ENCODE measurements around the gene VPS8. TPM values are rescaled to one million over a fixed set of nuclear protein-coding genes. Genes with fewer than 3 reads are reported as not detected.
A peak's percentile ranks its signal among the peaks of the same experiment; 100 is the strongest.
"Not testable (repeated sequence)": the region's sequence is repeated elsewhere in the genome, so short reads cannot be mapped to it uniquely, and the experiment has no call there.

Gene VPS8
- total and polyA plus RNA-seq, 5 donors from 2014 or later: 23.4 to 73.8 (median 26.9) TPM

DNA sequence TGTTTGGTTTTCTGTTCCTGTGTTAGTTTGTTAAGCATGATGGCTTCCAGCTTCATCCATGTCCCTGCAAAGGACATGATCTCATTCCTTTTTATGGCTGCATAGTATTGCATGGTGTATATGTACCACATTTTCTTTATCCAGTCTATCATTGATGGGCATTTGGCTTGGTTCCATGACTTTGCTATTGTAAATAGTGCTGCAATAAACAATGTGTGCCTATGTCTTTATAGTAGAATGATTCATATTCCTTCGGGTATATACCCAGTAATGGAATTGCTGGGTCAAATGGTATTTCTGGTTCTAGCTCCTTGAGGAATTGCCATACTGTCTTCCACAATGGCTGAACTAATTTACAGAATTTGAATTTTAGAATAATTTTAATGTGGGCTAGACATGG, 138.8 kb downstream of the VPS8 start:
- H3K4me1 ChIP-seq (ENCODE audit: control insufficient read depth, insufficient read depth, low read length, poor library complexity, severe bottlenecking); H3K9me3 Mint-ChIP-seq; H3K27ac Mint-ChIP-seq; DNase-seq; H3K4me3 ChIP-seq (ENCODE audit: low read depth, low read length); H3K9me3 ChIP-seq (ENCODE audit: control insufficient read depth in 2 of 2, low read length in 2 of 2); H3K4me1 Mint-ChIP-seq; ATAC-seq (ENCODE audit: low read depth in 2 of 2); H3K4me3 Mint-ChIP-seq; H3K27me3 Mint-ChIP-seq; H3K27ac ChIP-seq (ENCODE audit: insufficient read depth, low read length, poor library complexity, severe bottlenecking); H3K27me3 ChIP-seq (ENCODE audit: control insufficient read depth, insufficient read depth, low read length): not testable (repeated sequence)
- peaks cover 40% of the 10 kb centered on the region for H3K36me3 Mint-ChIP-seq
- peaks cover 19% of the 10 kb centered on the region for H3K36me3 ChIP-seq (ENCODE audit: control insufficient read depth, insufficient read depth, low read length)

DNA sequence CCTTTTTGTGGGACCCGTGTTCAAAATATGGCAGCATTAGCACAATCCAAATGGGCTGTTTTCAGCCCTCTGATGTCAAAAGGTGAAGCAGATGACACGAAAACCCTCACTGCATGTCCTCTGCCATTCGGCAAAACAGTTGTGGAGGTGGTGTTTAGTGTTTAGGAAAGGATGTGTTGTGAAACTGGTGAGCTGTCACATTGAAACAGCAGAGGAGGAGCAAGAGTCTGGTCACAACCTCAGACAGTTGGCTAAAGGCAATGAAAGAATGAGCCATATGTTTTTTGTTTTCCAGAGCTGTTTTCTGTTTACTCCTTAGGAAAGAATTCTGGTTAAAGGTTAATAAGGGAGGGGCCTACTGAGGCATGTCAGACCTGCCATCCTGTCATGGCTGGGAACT, 140.7 kb downstream of the VPS8 start:
- no peaks in the 10 kb centered on the region for H3K4me1 ChIP-seq (ENCODE audit: control insufficient read depth, insufficient read depth, low read length, poor library complexity, severe bottlenecking)
- H3K9me3 ChIP-seq (ENCODE audit: control insufficient read depth in 2 of 2, low read length in 2 of 2): no peaks in the 10 kb centered on the region
- peaks cover 49% of the 10 kb centered on the region for H3K36me3 Mint-ChIP-seq
- H3K4me1 Mint-ChIP-seq: no peaks in the 10 kb centered on the region
- peak overlapping the region in 2 of 3 donors; percentile 13 to 68 for H3K27ac Mint-ChIP-seq
- no peaks in the 10 kb centered on the region for H3K27me3 ChIP-seq (ENCODE audit: control insufficient read depth, insufficient read depth, low read length)
- H3K4me3 ChIP-seq (ENCODE audit: low read depth, low read length): no peak overlapping the region
- no peak overlapping the region for H3K4me3 Mint-ChIP-seq
- H3K27me3 Mint-ChIP-seq: no peaks in the 10 kb centered on the region
- H3K27ac ChIP-seq (ENCODE audit: insufficient read depth, low read length, poor library complexity, severe bottlenecking): no peak overlapping the region
- DNase-seq: no peak
- peaks cover 26% of the 10 kb centered on the region for H3K36me3 ChIP-seq (ENCODE audit: control insufficient read depth, insufficient read depth, low read length)
- peaks cover 0 to 3% (median 0%) of the 10 kb centered on the region in 7 donors for H3K9me3 Mint-ChIP-seq
- ATAC-seq (ENCODE audit: low read depth in 2 of 2): no peak

DNA sequence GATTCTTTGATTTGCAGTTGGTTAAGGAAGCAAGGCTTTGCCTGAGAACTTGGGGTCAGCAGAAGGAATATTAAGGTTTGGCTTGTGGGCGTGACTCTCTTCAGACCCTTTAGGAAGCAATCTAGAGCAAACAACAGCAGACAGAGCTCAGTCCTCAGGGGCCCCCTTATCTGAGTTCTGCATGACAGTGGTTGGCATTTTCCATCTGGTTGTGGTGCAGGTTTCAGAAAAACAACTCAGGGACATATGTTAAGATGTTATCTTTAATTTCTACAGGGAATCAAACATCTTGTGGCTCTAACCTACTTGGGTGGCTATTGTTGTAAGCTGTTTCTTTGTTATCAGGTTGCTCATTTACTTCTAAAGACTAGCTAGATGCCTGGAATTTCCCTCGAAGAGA, 141.4 kb downstream of the VPS8 start:
- peaks cover 56% of the 10 kb centered on the region for H3K36me3 Mint-ChIP-seq

DNA sequence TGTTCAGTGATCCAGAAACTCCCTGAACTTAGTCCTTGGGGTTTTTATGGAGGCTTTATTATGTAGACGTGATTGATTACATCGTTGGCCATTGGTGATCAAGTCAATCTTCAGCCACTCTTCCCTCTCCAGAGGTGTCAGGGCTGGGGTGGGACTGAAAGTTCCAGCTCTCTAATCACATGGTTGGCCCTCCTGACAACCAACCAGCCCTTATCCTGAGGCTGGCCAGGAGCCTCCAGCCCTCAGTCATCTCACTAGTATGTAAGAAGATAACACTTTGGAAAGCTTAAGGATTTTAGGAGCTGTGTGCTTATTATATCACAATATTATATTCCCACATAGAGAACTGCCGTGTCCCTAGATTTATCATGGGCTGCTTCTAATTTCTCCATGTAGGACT, 142.3 kb downstream of the VPS8 start:
- Mint-ChIP-seq H3K36me3 (peaks cover 59% of the 10 kb centered on the region), H3K4me3 (no peak overlapping the region), H3K4me1 (no peaks in the 10 kb centered on the region), H3K27ac (peak overlapping the region in 1 of 3 donors; percentile 37), H3K27me3 (no peaks in the 10 kb centered on the region), H3K9me3 (peaks cover 0 to 3% (median 0%) of the 10 kb centered on the region in 7 donors)
- no peak for DNase-seq
- H3K9me3 ChIP-seq (ENCODE audit: control insufficient read depth in 2 of 2, low read length in 2 of 2): no peaks in the 10 kb centered on the region
- ATAC-seq (ENCODE audit: low read depth in 2 of 2): no peak
- H3K36me3 ChIP-seq (ENCODE audit: control insufficient read depth, insufficient read depth, low read length): peaks cover 40% of the 10 kb centered on the region
- no peaks in the 10 kb centered on the region for H3K27me3 ChIP-seq (ENCODE audit: control insufficient read depth, insufficient read depth, low read length)
- H3K4me1 ChIP-seq (ENCODE audit: control insufficient read depth, insufficient read depth, low read length, poor library complexity, severe bottlenecking): no peaks in the 10 kb centered on the region
- no peak overlapping the region for H3K27ac ChIP-seq (ENCODE audit: insufficient read depth, low read length, poor library complexity, severe bottlenecking)
- no peak overlapping the region for H3K4me3 ChIP-seq (ENCODE audit: low read depth, low read length)

More for the DNA sequence above, 141.4 kb downstream of the VPS8 start:
- no peak overlapping the region for H3K27ac ChIP-seq (ENCODE audit: insufficient read depth, low read length, poor library complexity, severe bottlenecking)
- Mint-ChIP-seq H3K9me3 (peaks cover 0 to 3% (median 0%) of the 10 kb centered on the region in 7 donors), H3K27me3 (no peaks in the 10 kb centered on the region), H3K27ac (peak overlapping the region in 2 of 3 donors; percentile 13 to 68), H3K4me1 (no peaks in the 10 kb centered on the region), H3K4me3 (no peak overlapping the region)
- no peaks in the 10 kb centered on the region for H3K4me1 ChIP-seq (ENCODE audit: control insufficient read depth, insufficient read depth, low read length, poor library complexity, severe bottlenecking)
- no peak overlapping the region for H3K4me3 ChIP-seq (ENCODE audit: low read depth, low read length)
- peaks cover 33% of the 10 kb centered on the region for H3K36me3 ChIP-seq (ENCODE audit: control insufficient read depth, insufficient read depth, low read length)
- no peaks in the 10 kb centered on the region for H3K9me3 ChIP-seq (ENCODE audit: control insufficient read depth in 2 of 2, low read length in 2 of 2)
- no peak for ATAC-seq (ENCODE audit: low read depth in 2 of 2)
- DNase-seq: no peak
- no peaks in the 10 kb centered on the region for H3K27me3 ChIP-seq (ENCODE audit: control insufficient read depth, insufficient read depth, low read length)

DNA sequence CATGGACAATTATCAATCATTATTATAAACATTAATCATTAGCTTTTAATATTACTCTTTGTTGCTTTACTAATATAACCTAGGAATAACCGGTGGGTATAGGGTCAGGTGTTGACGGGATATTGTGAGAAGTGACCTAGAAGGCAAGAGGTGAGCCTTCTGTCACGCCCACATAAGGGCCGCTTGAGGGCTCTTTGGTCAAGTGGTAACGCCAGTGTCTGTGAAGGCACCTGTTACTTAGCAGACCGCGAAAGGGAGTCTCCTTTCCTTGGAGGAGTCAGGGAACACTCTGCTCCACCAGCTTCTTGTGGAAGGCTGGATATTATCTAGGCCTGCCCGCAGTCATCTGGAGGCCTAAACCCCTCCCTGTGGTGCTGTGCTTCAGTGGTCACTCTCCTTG, 142.9 kb downstream of the VPS8 start:
- H3K9me3 ChIP-seq (ENCODE audit: control insufficient read depth in 2 of 2, low read length in 2 of 2); DNase-seq; ATAC-seq (ENCODE audit: low read depth in 2 of 2); H3K27me3 ChIP-seq (ENCODE audit: control insufficient read depth, insufficient read depth, low read length); H3K27me3 Mint-ChIP-seq; H3K4me3 ChIP-seq (ENCODE audit: low read depth, low read length); H3K27ac ChIP-seq (ENCODE audit: insufficient read depth, low read length, poor library complexity, severe bottlenecking); H3K9me3 Mint-ChIP-seq; H3K4me1 ChIP-seq (ENCODE audit: control insufficient read depth, insufficient read depth, low read length, poor library complexity, severe bottlenecking); H3K4me1 Mint-ChIP-seq; H3K4me3 Mint-ChIP-seq; H3K27ac Mint-ChIP-seq: not testable (repeated sequence)
- peaks cover 36% of the 10 kb centered on the region for H3K36me3 ChIP-seq (ENCODE audit: control insufficient read depth, insufficient read depth, low read length)
- H3K36me3 Mint-ChIP-seq: peaks cover 56% of the 10 kb centered on the region

DNA sequence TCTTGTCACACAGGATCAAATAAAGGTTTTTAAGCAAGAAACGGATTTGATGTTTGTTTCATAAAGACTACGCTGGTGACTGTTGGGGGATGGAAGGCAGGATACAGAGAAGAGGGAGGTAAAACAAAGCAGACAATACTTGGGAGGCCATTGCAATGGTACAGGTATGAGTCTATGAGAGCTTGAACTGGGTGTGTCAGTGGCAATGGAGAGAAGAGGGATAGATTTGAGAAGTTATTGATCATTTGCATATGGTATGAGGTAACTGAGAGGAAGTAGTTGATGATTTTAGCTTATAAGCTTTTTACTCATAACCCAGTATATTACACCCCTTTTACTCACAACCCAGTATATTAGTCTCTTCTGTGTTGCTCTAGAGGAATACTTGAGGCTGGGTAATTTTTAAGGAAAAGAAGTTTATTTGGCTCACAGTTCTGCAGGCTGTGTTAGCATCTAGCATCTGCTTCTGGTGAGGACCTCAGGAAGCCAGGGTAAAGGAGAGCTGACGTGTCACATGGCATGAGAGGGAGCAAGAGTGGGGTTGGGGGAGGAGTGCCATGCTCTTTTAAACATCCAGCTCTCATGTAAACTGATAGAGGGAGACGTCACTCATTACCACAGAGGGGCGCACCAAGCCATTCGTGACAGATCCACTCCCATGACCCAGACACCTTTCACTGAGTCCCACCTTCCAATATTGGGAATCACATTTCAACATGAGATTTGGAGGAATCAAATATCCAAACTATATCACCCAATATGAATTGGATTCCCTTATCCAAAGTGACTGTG, 153.9 kb downstream of the VPS8 start:
- H3K4me3 Mint-ChIP-seq: no peak overlapping the region
- H3K9me3 Mint-ChIP-seq: no peaks in the 10 kb centered on the region
- Histone ChIP-seq H3K9me3 (ENCODE audit: control insufficient read depth in 2 of 2, low read length in 2 of 2) (no peaks in the 10 kb centered on the region), H3K4me3 (ENCODE audit: low read depth, low read length) (no peak overlapping the region), H3K27ac (ENCODE audit: insufficient read depth, low read length, poor library complexity, severe bottlenecking) (no peak overlapping the region), H3K4me1 (ENCODE audit: control insufficient read depth, insufficient read depth, low read length, poor library complexity, severe bottlenecking) (peaks cover 10% of the 10 kb centered on the region), H3K36me3 (ENCODE audit: control insufficient read depth, insufficient read depth, low read length) (peaks cover 25% of the 10 kb centered on the region), H3K27me3 (ENCODE audit: control insufficient read depth, insufficient read depth, low read length) (no peaks in the 10 kb centered on the region)
- no peak overlapping the region for H3K27ac Mint-ChIP-seq
- peak in 1 of 3 donors; percentile 4 for DNase-seq
- H3K36me3 Mint-ChIP-seq: peaks cover 55% of the 10 kb centered on the region
- no peaks in the 10 kb centered on the region for H3K27me3 Mint-ChIP-seq
- peaks cover 5 to 16% (median 10%) of the 10 kb centered on the region in 4 donors for H3K4me1 Mint-ChIP-seq
- no peak for ATAC-seq (ENCODE audit: low read depth in 2 of 2)

DNA sequence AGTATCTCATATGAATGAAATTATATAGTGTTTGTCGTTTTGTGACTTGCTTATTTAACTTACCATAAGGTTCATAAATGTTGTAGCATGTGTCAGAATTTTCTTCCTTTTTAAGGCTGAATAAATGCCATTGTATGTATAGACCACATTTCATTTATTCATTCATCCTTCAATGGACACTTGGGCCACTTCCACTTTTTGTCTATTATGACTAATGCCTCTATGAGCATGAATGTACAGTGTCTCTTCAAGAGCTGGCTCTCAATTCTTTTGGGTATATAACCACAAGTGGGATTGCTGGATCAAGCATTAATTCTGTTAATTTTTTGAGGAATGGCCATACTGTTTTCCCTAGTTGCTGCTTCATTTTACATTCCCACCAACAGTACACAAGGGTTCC, 156.1 kb downstream of the VPS8 start:
- no peak for DNase-seq
- Histone ChIP-seq H3K4me3 (ENCODE audit: low read depth, low read length) (no peak overlapping the region), H3K9me3 (ENCODE audit: control insufficient read depth in 2 of 2, low read length in 2 of 2) (no peaks in the 10 kb centered on the region), H3K27me3 (ENCODE audit: control insufficient read depth, insufficient read depth, low read length) (no peaks in the 10 kb centered on the region), H3K36me3 (ENCODE audit: control insufficient read depth, insufficient read depth, low read length) (peaks cover 41% of the 10 kb centered on the region), H3K4me1 (ENCODE audit: control insufficient read depth, insufficient read depth, low read length, poor library complexity, severe bottlenecking) (peaks cover 10% of the 10 kb centered on the region), H3K27ac (ENCODE audit: insufficient read depth, low read length, poor library complexity, severe bottlenecking) (no peak overlapping the region)
- peaks cover 0 to 1% (median 0%) of the 10 kb centered on the region in 7 donors for H3K9me3 Mint-ChIP-seq
- peaks cover 54% of the 10 kb centered on the region for H3K36me3 Mint-ChIP-seq
- H3K4me3 Mint-ChIP-seq: no peak overlapping the region
- no peaks in the 10 kb centered on the region for H3K27me3 Mint-ChIP-seq
- peak overlapping the region in 1 of 3 donors; percentile 31 for H3K27ac Mint-ChIP-seq
- H3K4me1 Mint-ChIP-seq: peaks cover 3 to 13% (median 8%) of the 10 kb centered on the region in 4 donors
- no peak for ATAC-seq (ENCODE audit: low read depth in 2 of 2)

DNA sequence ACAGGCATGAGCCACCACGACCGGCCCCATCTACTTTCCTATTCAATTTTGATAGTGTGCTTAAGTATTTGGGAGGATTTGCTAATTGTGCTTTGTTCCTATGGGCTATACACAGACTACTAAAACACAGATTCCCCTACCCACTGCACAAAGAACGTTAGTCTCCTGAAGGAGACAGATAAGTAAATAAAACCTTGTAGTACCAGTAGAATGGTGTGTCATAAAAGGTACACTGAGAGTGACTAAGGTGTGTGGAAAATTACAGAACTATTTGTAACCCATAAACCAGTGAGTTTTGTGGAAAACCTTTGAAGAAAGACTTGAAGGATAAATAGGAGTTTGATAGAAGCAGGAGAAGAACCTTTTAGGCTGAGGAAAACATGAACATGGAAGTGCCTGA, 158.2 kb downstream of the VPS8 start:
- H3K27ac Mint-ChIP-seq: peak overlapping the region in 1 of 3 donors; percentile 54
- peaks cover 4 to 15% (median 9%) of the 10 kb centered on the region in 4 donors for H3K4me1 Mint-ChIP-seq

More for the DNA sequence above, 158.2 kb downstream of the VPS8 start:
- H3K36me3 ChIP-seq (ENCODE audit: control insufficient read depth, insufficient read depth, low read length): peaks cover 42% of the 10 kb centered on the region
- peaks cover 10% of the 10 kb centered on the region for H3K4me1 ChIP-seq (ENCODE audit: control insufficient read depth, insufficient read depth, low read length, poor library complexity, severe bottlenecking)
- Mint-ChIP-seq H3K9me3 (peaks cover 0 to 12% (median 0%) of the 10 kb centered on the region in 7 donors), H3K36me3 (peaks cover 63% of the 10 kb centered on the region), H3K4me3 (no peak overlapping the region), H3K27me3 (no peaks in the 10 kb centered on the region)
- no peak overlapping the region for H3K4me3 ChIP-seq (ENCODE audit: low read depth, low read length)
- ATAC-seq (ENCODE audit: low read depth in 2 of 2) (no peak), DNase-seq (no peak)
- no peak overlapping the region for H3K27ac ChIP-seq (ENCODE audit: insufficient read depth, low read length, poor library complexity, severe bottlenecking)
- no peaks in the 10 kb centered on the region for H3K27me3 ChIP-seq (ENCODE audit: control insufficient read depth, insufficient read depth, low read length)
- no peaks in the 10 kb centered on the region for H3K9me3 ChIP-seq (ENCODE audit: control insufficient read depth in 2 of 2, low read length in 2 of 2)

Measured in CD4-positive, CD25-positive, alpha-beta regulatory T cell (primary cell).